ENCODE measurements around the gene TMEM82. TPM values are rescaled to one million over a fixed set of nuclear protein-coding genes. Genes with fewer than 3 reads are reported as not detected.

TMEM82 gene
- total RNA-seq, 1 experiment from 2014 or later: not detected

- intact Hi-C loops (cut with micrococcal nuclease; ENCODE audit: unreplicated experiment): no loop called here
- H3K27ac ChIP-seq (ENCODE audit: low read depth, low read length, poor library complexity, severe bottlenecking): no peak overlapping the region
- peaks cover 27% of the 10 kb centered on the region for H3K36me3 ChIP-seq (ENCODE audit: insufficient read depth, low read length, poor library complexity, severe bottlenecking)
- DNase-seq (ENCODE audit: low spot score): no peak
- TF ChIP-seq CTCF (conservative IDR thresholded peaks at IDR 0.05; ENCODE audit: low read depth, low read length) (no peak), EZH2 (IDR thresholded peaks at IDR 0.05; ENCODE audit: borderline replicate concordance, low read depth, low read length, poor library complexity, severe bottlenecking) (no peak)
- H3K9me3 ChIP-seq (ENCODE audit: low read depth, low read length, poor library complexity, severe bottlenecking): no peaks in the 10 kb centered on the region
- no peaks in the 10 kb centered on the region for H3K4me1 ChIP-seq (ENCODE audit: insufficient read depth, low read length, poor library complexity, severe bottlenecking)
- BruUV-seq (replicated peaks): no TSS peak
- H3K27me3 ChIP-seq (replicated peaks; ENCODE audit: insufficient read depth, low read depth, low read length, poor library complexity): no peaks in the 10 kb centered on the region
- ChIA-PET POLR2A (ENCODE audit: low non-redundant PET) (interaction anchor here (0.6 kb wide), 1 partner anchor 35 kb away, joined by 4 read pairs; no protein-coding TSS in a partner anchor), CTCF (interaction anchor here (0.5 kb wide), 1 partner anchor 287 kb away, joined by 4 read pairs; no protein-coding TSS in a partner anchor)
- H3K4me3 ChIP-seq (ENCODE audit: low read depth, low read length, poor library complexity, severe bottlenecking): no peak overlapping the region
Measured at GRCh38 chr1:15719381-15720120, 22.7 kb upstream of the TMEM82 start.

- H3K36me3 ChIP-seq (ENCODE audit: insufficient read depth, low read length, poor library complexity, severe bottlenecking): peaks cover 31% of the 10 kb centered on the region
- H3K9me3 ChIP-seq (ENCODE audit: low read depth, low read length, poor library complexity, severe bottlenecking): no peaks in the 10 kb centered on the region
- H3K4me1 ChIP-seq (ENCODE audit: insufficient read depth, low read length, poor library complexity, severe bottlenecking): no peaks in the 10 kb centered on the region
- H3K4me3 ChIP-seq (ENCODE audit: low read depth, low read length, poor library complexity, severe bottlenecking): no peak overlapping the region
- no peak for DNase-seq (ENCODE audit: low spot score)
- no peaks in the 10 kb centered on the region for H3K27me3 ChIP-seq (replicated peaks; ENCODE audit: insufficient read depth, low read depth, low read length, poor library complexity)
- no peak overlapping the region for H3K27ac ChIP-seq (ENCODE audit: low read depth, low read length, poor library complexity, severe bottlenecking)
- ChIA-PET POLR2A (ENCODE audit: low non-redundant PET) (no interaction called here), CTCF (no interaction called here)
- no TSS peak for BruUV-seq (replicated peaks)
- intact Hi-C loops (cut with micrococcal nuclease; ENCODE audit: unreplicated experiment): no loop called here
- no peak for TF ChIP-seq CTCF (conservative IDR thresholded peaks at IDR 0.05; ENCODE audit: low read depth, low read length)
- no peak for TF ChIP-seq EZH2 (IDR thresholded peaks at IDR 0.05; ENCODE audit: borderline replicate concordance, low read depth, low read length, poor library complexity, severe bottlenecking)
Measured at GRCh38 chr1:15720861-15721260, 21.4 kb upstream of the TMEM82 start.

DNA sequence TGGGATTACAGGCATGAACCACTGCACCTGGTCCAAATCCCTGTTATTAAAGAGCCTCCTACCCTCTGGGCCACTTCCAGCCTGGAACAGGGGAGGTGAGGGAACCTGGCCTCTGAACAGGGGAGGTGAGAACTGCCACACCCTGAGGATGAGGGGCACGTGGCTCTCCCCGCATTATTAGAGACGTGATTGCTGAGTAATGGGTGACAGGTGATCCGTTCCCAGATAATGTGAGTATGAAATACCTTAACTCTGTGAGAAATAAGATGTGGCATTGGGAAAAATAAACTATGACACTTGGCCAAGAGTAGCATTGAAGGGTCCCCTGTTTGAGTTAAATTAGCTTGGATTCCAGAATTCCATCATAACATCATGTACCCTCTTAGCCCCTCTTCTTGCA, 19.9 kb upstream of the TMEM82 start:
- BruUV-seq (replicated peaks): no TSS peak
- DNase-seq (ENCODE audit: low spot score): no peak
- CTCF ChIA-PET: no interaction called here
- TF ChIP-seq EZH2 (IDR thresholded peaks at IDR 0.05; ENCODE audit: borderline replicate concordance, low read depth, low read length, poor library complexity, severe bottlenecking): no peak
- no peak for TF ChIP-seq CTCF (conservative IDR thresholded peaks at IDR 0.05; ENCODE audit: low read depth, low read length)
- Histone ChIP-seq H3K36me3 (ENCODE audit: insufficient read depth, low read length, poor library complexity, severe bottlenecking) (peaks cover 25% of the 10 kb centered on the region), H3K9me3 (ENCODE audit: low read depth, low read length, poor library complexity, severe bottlenecking) (no peaks in the 10 kb centered on the region), H3K4me1 (ENCODE audit: insufficient read depth, low read length, poor library complexity, severe bottlenecking) (no peaks in the 10 kb centered on the region), H3K27ac (ENCODE audit: low read depth, low read length, poor library complexity, severe bottlenecking) (no peak overlapping the region), H3K27me3 (replicated peaks; ENCODE audit: insufficient read depth, low read depth, low read length, poor library complexity) (no peaks in the 10 kb centered on the region), H3K4me3 (ENCODE audit: low read depth, low read length, poor library complexity, severe bottlenecking) (no peak overlapping the region)
- intact Hi-C loops (cut with micrococcal nuclease; ENCODE audit: unreplicated experiment): no loop called here
- POLR2A ChIA-PET (ENCODE audit: low non-redundant PET): no interaction called here

All from A673 (cell line).